CD4-positive, alpha-beta T cell treated with Interleukin-4 for 4 hours (primary cell): Measurements from ENCODE around the gene RIC3.

ENCODE experiments used
- DNase-seq: peaks from one replicate; pipeline ENCODE4 v3.0.0-alpha.2; 2020

The RIC3 gene

GRCh38 chr11:8066036-8066910 is 102.6 kb downstream of the RIC3 start:
- no peak for DNase-seq

DNA sequence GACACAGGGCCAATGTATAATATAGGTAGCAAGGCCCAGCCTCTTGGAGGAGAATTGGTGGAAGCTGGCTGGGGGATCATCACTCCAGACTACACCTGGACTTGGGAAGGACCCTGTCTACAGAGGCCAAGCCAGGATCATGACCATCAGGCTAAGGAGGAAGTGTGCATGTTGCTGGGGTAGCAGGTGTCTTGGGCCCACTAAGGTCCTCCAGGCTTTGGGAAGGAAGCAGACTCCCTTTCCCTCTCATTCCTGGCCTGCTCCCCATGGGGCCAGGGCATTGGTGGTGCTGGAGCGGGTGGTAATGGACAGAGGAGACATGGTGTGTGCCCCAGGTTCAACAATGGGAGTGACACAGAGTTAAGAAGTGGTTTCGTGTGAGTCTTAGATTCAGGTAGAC is 103.8 kb downstream of the RIC3 start:
- DNase-seq, result no peak

DNA sequence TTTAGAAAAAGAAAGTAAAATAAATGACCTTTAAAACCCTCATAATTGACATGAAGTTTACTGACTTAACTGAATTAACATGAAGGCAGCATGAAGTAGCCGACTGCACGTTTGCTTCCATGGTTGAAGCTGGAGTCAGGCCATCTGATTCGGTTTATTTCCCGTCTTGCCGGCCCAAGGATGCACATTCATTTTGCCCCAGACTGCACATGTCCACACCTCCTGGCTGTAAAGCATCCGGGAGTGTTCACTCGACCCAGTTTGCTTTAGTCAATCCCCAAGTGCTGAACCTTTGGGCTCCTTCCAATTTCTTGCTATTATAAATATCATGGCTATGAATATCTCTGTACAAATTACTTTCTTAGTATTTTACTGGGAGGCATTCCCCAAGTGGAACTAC is 105.5 kb downstream of the RIC3 start:
- DNase-seq, result no peak

DNA sequence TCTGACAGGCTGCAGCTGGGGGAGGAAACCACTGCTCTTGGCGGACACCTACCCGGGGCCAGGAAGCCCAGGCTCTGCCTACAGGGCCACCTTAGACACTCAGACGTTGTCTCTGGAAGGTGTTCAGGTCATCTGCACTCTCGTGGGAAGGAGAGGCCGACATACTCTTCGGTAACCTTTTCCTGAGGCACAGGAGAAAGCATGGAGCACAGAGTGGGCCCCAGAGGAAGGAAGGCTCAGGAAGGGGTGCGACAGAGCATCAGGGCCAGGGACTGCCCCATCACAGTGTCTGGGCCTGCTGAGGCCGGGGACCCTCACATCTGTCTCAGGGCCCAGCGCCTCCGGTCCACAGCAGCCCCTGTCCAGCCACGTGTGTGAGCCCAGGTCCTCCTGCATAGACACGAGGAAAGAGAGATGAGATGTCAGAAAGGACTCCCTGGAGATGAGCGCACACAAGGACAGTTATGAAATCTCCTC is 106.0 kb downstream of the RIC3 start:
- no peak for DNase-seq

DNA sequence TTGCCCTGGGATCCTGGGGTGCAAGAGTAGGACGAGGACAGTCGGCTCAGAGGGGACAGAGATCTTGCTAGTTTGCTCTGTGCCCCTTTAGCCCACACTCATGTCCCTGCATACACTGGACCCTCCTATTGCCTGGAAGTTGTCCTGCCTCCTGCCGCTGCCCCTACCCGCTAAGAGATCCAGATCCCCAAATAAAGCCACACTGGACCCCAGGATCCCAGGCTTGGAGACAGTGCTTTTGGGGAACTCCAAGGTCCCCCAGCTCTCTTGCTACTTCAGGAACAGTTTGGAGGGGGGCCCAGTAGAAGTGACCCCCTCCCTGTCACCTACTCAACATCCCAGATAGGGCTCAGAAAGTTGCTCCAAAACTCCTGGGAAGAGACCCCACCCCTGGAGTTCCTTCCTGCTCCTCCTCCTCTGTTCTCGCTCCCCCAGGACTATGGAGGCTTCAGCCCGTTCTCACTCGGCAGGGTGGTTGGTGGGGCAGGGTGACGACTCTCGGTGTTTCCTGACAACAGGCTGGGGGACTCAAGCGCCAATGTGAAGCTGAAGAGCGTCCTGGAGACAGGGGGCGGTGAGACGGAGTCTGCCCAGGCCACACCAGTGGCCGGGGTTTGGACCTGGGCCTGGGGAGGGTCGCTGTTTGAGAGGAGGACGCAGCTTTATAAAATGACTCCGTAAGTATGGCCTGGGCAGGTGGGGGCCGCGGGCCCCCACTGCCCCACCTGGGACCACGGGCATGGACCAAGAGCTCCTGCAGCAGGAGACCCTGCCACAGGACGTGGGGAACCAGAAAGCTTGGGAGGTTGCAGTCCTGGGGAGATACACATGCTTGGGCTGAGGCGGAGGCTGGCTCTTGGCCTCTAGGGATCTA is 107.0 kb downstream of the RIC3 start:
- DNase-seq, result no peak

- no peak for DNase-seq
These were observed 107.8 kb downstream of the RIC3 start for GRCh38 chr11:8060801-8061554.

GRCh38 chr11:8060146-8060719 is 108.6 kb downstream of the RIC3 start:
- no peak for DNase-seq

GRCh38 chr11:8059571-8060011 is 109.2 kb downstream of the RIC3 start:
- DNase-seq, result no peak

DNA sequence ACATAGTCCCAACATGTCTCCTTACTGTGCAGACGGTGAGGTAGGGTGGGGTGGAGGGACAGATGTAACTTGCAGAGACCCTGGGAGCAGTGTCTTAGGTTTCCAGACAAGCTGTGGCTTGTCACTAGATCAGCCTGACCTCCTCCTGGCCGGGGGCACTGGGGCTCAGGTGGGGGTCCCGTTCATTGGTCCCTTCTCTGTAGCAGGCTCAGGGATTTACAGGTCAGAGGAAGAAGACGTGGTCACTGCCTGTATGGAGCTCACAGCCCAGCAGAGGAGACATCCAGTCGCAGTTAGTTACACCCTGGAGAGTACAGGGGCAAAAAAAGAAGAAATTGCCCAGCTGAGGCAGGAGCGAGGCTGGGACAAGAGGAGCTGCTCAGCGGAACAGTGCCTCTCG is 109.8 kb downstream of the RIC3 start:
- DNase-seq, result no peak

DNA sequence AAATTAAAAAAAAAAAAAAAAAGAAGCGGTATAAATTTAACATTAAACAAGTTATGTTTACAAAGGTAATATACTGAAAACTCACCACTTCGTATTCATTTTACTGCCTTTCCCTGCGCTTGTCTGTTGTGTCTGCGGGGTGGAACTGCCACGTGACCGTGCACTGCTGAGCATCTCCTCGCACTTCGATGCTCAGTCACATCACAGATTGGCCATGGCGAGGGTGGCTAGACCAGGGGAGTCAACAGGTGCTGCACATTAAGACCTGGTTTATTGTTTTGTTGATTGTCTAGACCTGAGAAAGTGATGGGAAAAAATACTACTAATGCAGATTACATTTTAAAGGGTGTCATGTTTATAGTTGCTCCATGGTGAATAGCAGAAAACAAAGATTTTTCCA is 110.6 kb downstream of the RIC3 start:
- no peak for DNase-seq

GRCh38 chr11:8056810-8057463 is 111.9 kb downstream of the RIC3 start:
- no peak for DNase-seq
